ENCODE results near the gene RASGRF2. TPM values are rescaled to one million over a fixed set of nuclear protein-coding genes. Genes with fewer than 3 reads are reported as not detected.

RASGRF2 gene
- total RNA-seq, 2 donors from 2014 or later, result 6.9 to 13.9 TPM

- Histone ChIP-seq H3K36me3 (no peaks in the 10 kb centered on the region), H3K27ac (no peak overlapping the region), H3K9me3 (no peaks in the 10 kb centered on the region), H3K4me1 (ENCODE audit: control insufficient read depth in 1 of 2, low read depth in 2 of 2) (no peaks in the 10 kb centered on the region), H3K27me3 (replicated peaks; ENCODE audit: insufficient read depth) (no peaks in the 10 kb centered on the region), H3K4me3 (no peak overlapping the region)
- no peak for TF ChIP-seq CTCF (IDR thresholded peaks at IDR 0.05)
- DNase-seq (ENCODE audit: low spot score) (no peak), ATAC-seq (ENCODE audit: insufficient number of reproducible peaks, low FRiP score, low read depth) (no peak)
These were observed 107.9 kb downstream of the RASGRF2 start for GRCh38 chr5:81068063-81068462.

DNA sequence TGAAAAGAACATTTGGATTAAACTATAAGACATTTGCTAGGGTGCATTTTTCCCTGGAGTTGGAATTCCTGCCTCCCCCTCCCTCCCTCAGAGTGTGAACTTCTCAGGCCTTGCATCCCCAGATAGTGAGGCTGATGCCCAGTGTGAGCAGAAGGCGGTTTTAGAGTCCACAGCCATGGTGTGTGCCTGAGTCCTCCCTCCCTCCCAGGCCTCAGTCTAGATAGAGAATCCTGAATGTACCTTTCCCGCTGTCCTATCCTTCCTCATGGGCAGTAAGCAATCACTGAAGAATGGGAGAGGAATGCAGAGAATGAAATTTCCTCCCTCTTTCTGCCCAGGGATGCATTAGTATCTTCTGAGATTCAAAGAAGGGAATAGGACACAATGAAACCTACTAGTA, 108.5 kb downstream of the RASGRF2 start:
- no peak for TF ChIP-seq CTCF (IDR thresholded peaks at IDR 0.05)
- no peak for DNase-seq (ENCODE audit: low spot score)
- Histone ChIP-seq H3K27me3 (replicated peaks; ENCODE audit: insufficient read depth) (no peaks in the 10 kb centered on the region), H3K4me1 (ENCODE audit: control insufficient read depth in 1 of 2, low read depth in 2 of 2) (no peaks in the 10 kb centered on the region), H3K27ac (no peak overlapping the region), H3K36me3 (no peaks in the 10 kb centered on the region), H3K4me3 (no peak overlapping the region), H3K9me3 (no peaks in the 10 kb centered on the region)
- ATAC-seq (ENCODE audit: insufficient number of reproducible peaks, low FRiP score, low read depth), result no peak

GRCh38 chr5:81069990-81070389, 109.8 kb downstream of the RASGRF2 start:
- Histone ChIP-seq H3K9me3 (no peaks in the 10 kb centered on the region), H3K27ac (no peak overlapping the region), H3K4me1 (ENCODE audit: control insufficient read depth in 1 of 2, low read depth in 2 of 2) (no peaks in the 10 kb centered on the region), H3K27me3 (replicated peaks; ENCODE audit: insufficient read depth) (no peaks in the 10 kb centered on the region), H3K4me3 (no peak overlapping the region), H3K36me3 (no peaks in the 10 kb centered on the region)
- DNase-seq (ENCODE audit: low spot score), result no peak
- no peak for TF ChIP-seq CTCF (IDR thresholded peaks at IDR 0.05)
- no peak for ATAC-seq (ENCODE audit: insufficient number of reproducible peaks, low FRiP score, low read depth)

GRCh38 chr5:81070571-81071255, 110.5 kb downstream of the RASGRF2 start:
- Histone ChIP-seq H3K27me3 (replicated peaks; ENCODE audit: insufficient read depth) (no peaks in the 10 kb centered on the region), H3K36me3 (no peaks in the 10 kb centered on the region), H3K4me3 (no peak overlapping the region), H3K4me1 (ENCODE audit: control insufficient read depth in 1 of 2, low read depth in 2 of 2) (no peaks in the 10 kb centered on the region), H3K9me3 (no peaks in the 10 kb centered on the region), H3K27ac (no peak overlapping the region)
- TF ChIP-seq CTCF (IDR thresholded peaks at IDR 0.05), result no peak
- no peak for ATAC-seq (ENCODE audit: insufficient number of reproducible peaks, low FRiP score, low read depth)
- DNase-seq (ENCODE audit: low spot score), result no peak

DNA sequence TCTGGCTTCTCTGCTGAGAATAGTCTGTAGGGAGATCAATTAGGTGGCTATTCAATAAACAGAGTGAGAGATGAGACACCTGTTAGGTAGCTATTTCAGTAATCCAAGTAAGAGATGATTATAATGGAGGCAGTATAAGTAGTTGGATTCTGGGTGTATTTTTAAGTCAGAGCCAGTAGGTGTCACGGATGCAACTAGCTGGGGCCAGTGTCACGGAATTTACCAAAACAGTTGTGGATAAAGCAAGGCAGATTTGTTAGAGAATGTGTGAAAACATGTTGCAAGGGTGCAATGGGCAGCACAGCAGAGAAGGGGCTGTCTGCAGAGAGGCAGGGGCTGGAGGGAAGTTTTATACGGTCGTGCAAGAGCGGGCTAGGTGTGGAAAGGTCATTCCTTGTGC, 114.9 kb downstream of the RASGRF2 start:
- no peak for DNase-seq (ENCODE audit: low spot score)
- H3K27me3 ChIP-seq (replicated peaks; ENCODE audit: insufficient read depth), result no peaks in the 10 kb centered on the region
- no peak for ATAC-seq (ENCODE audit: insufficient number of reproducible peaks, low FRiP score, low read depth)
- H3K27ac ChIP-seq, result no peak overlapping the region
- TF ChIP-seq CTCF (IDR thresholded peaks at IDR 0.05), result no peak
- no peaks in the 10 kb centered on the region for H3K4me1 ChIP-seq (ENCODE audit: control insufficient read depth in 1 of 2, low read depth in 2 of 2)
- H3K4me3 ChIP-seq, result no peak overlapping the region
- H3K36me3 ChIP-seq, result no peaks in the 10 kb centered on the region
- no peaks in the 10 kb centered on the region for H3K9me3 ChIP-seq
